Non-pigmented ciliary epithelial cell (primary cell): Measurements from ENCODE around the gene DSN1.

ENCODE experiments used
- DNase-seq: peaks from one replicate; pipeline ENCODE4 v3.0.0-alpha.2; 2010; ENCODE audit warnings: low read depth

Gene DSN1

GRCh38 chr20:36795691-36796090 is 22.1 kb upstream of the DSN1 start:
- no peak for DNase-seq

DNA sequence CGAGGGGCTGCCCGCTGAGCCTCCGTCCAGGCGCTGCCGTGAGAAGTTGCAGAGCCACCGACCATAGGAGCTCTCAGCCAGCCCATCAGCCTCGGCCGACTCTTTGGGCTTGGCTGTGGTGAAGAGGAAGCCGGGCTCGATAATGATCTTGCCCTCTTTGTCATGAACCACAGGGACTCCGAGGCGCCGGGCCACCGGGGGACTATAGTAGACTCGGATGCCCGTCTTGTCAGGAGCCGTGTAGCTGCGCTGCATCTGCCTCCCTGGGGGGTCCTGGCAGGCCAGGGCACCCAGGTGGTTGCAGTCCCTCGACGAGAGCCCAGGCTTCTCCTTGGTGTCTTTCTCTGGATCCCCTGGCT is 20.5 kb upstream of the DSN1 start:
- DNase-seq: no peak

GRCh38 chr20:36793294-36794115 is 19.9 kb upstream of the DSN1 start:
- no peak for DNase-seq

GRCh38 chr20:36792422-36792821 is 18.9 kb upstream of the DSN1 start:
- peak; percentile 60 for DNase-seq

DNA sequence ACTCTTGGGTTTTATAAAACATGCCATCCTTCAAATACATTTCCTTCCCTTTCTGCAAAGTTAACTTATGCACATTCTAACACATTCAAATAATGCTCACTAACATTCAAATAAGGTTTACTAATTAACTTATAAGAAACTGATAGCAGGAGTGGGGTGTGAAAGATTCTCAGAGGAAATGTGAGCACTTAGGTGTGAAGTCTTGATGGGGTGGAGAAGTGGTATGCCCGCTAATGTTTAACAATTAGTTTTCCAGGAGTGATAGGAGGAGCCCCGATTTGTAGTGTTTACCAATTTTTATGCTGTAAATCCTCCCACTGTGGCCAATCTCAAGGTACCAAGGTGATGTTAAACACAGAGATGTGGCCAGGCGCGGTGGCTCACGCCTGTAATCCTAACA is 18.3 kb upstream of the DSN1 start:
- no peak for DNase-seq

GRCh38 chr20:36786663-36787062 is 13.1 kb upstream of the DSN1 start:
- no peak for DNase-seq

DNA sequence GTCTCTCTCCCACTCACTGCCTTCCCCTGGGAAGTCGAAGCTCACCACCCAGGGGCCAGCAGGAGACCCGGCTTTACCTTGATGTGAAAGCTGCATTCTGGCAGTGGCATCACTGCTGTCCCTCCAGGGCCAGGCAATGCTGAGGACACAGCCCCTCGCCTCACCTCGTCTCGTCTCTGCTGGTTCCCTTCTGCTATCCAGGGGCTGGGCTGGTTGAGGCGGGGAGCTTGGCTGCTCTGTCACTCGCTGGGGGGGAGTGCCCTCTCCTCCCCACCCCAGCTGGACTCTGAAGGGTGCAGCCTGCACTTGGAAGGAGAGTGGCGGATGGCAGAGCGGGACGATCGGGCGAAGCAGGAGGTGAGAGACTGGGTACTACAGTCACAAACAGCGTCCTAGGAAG is 12.7 kb upstream of the DSN1 start:
- DNase-seq: no peak

DNA sequence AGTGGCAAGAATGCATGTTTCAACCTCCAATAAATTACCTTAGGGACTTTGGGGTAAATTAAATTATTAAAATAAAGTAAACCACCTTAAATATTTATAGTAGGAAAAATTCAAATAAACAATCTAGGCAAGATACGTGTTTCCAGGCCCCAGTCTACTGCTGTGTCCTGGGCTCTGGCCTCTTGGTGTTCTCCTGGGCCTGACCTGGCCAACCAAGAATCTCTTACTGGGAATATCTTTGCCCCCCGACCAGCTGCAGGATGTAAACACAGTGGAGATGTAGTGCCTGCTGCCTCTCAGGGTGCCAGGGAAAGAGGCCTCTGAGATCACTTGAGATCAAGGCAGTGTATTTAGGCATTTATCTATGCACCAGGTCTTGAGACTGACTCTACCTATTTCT is 11.7 kb upstream of the DSN1 start:
- no peak for DNase-seq

DNA sequence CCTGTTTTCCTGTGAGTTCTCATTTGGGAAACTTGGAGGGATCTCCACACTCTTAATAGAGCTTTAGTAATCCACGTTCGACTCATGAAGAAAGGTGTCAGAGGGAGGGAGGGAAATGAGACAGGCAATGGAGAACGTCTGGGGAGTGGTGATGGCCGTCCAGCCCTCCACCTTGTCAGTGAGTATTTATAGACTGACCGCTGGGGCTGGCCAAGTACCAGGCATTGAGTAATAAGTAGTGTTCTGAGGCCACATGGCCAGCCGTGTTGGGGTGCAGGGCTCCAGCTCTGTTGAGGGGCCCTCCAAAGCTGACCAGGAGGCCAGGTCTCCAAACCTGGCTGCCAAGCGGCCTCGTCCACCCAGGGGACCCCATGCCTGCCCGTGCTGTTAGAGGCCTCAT is 11.3 kb upstream of the DSN1 start:
- no peak for DNase-seq

- no peak for DNase-seq
Measured at GRCh38 chr20:36784116-36784515, 10.6 kb upstream of the DSN1 start.

DNA sequence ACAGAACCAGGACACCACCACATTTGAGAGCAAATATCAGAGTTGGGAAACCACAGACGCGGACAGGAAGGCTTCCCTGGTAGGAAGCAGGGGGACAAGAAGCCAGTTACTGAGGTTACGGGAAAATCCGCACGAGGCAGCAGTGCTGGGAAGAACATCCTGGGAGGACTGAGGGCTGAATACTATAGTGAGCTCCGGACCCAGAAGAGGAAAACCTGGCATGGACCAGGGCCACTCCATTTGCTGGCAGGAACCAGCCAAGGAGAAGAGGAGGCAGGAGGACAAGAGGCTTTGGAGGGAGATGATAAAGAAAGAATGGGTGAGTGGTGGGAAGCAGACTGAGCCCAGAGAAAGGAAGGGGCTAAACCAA is 6.1 kb upstream of the DSN1 start:
- DNase-seq: no peak

DNA sequence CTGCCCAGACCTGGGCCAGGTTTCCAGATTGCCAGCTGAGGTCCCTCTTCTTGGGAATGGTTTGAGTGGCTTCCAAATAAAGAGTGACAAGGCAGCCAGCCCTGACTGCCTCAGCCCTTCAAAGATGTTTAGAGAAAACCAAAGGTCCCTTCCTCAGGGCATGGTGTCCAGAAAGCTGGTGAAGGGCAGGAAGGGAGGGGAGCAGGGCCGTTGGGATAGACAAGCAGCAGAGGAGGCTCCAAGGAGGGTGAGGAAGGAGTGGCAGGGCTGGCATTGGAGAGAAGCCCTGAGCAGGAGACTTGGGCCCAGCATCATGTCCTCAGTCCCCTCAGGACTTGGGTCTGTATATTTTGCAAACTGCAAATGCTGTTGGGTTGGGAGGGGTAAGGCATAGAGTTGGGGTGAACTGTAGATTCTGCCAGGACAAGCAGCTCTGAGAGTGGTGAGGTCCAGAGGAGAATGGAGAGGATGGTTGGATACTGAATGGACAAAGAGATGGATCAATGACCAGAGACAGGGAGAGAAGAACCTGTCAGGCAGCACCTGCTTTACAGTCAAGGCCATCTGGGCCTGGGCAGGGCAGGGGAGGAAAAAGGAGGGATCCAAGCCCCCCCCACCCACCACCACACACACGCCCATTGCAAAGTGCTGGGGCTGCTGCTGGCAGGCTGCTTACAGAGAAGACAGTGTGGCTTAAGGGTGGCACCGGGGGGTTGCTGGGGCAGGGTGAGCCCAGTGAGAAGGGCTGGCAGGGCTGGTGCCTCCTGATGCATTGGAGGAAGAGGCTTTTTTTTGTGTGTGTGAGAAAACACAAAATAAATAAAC is 5.5 kb upstream of the DSN1 start:
- no peak for DNase-seq

- no peak for DNase-seq
Measured at GRCh38 chr20:36777576-36777975, 4.0 kb upstream of the DSN1 start.

DNA sequence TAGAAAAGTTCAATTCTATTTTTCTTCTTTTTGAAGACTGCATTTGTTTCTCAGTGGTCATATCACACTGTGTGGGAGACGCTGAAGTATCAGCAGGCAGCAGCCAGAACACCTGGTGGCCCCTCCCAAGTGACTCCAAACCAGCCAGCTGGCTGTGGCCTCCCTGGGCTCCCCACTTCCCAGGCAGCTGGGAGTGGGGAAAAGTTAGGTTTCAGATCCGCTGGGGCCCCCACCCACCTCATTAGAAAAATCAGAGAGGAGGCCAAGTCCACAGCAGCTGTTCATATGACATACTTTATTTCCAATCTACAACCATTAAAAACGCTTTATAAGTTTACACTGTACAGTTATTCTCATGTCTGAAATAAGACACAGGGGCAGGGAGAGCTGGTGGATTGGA is 3.6 kb upstream of the DSN1 start:
- DNase-seq: no peak

DNA sequence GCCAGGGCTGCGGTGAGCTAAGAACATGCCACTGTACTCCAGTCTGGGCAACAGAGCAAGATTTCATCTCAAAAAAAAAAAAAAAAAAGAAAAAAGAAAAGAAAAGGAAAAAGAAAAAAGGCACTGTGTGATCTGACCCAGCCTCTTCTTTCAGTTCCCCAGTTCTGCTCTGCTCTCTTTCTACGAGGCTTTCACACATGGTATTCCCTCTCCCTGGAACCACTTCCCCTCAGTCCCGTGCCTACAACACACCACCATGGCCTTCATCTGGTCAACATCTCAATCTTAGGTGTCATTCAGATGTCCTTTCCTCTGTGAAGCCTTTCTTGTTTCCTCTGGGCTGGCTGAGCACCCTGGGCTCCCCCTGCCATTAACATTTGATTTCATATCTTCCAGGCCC is 2.3 kb upstream of the DSN1 start:
- no peak for DNase-seq

- DNase-seq: no peak
Measured at GRCh38 chr20:36775196-36775595, 1.6 kb upstream of the DSN1 start.

GRCh38 chr20:36773107-36773596 is 411 bp downstream of the DSN1 start:
- DNase-seq: no peak

- no peak for DNase-seq
Measured at GRCh38 chr20:36770680-36771079, 2.9 kb downstream of the DSN1 start.

DNA sequence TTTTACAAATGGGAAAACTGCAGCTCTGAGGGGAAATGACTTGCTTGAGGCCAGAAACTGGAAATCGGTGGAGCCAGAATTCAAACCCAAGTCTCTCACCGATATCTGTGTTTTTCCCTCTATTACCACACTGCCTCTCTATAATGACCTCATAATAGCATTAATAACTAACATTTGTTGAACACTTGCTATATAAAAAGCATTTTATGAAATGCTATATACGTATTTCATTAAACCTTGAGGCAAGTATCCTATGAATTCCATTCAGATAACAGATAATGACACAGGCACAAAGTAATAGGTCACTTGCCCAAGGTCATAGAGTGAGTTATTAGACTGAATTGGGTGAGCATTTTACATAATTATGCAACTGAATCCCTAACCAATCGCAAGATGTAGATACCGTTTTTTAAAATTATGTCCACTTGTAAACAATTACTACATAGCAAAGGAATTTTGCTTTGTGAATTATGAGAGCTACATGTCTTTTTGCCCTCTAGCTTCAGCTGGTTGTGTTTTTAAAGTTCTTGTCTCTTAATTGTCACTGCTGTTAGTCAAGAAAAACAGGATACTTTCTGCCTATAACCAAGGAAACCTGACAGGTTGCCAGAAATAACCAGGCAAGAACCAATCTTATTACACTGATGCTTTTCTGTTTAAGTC is 4.7 kb downstream of the DSN1 start:
- DNase-seq: no peak

DNA sequence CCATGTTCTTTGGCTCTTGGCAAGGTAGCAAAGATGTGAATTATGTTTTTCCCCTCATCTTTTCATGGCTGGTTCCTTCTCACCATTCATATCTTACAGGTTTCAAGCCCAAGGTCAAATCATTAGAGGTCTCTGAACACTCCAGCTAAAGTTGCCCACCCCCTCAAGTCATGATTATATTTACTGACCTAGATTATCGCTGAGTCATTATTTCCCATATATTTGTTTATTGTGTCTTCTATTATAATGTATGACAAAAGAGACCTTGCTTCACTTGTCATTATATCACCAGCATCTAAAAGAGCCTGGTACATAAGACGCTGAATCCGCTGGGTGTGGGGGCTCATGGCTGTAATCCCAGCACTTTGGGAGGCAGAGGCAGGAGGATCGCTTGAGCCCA is 12.4 kb downstream of the DSN1 start:
- DNase-seq: no peak

GRCh38 chr20:36760647-36761046 is 12.9 kb downstream of the DSN1 start:
- DNase-seq: no peak

DNA sequence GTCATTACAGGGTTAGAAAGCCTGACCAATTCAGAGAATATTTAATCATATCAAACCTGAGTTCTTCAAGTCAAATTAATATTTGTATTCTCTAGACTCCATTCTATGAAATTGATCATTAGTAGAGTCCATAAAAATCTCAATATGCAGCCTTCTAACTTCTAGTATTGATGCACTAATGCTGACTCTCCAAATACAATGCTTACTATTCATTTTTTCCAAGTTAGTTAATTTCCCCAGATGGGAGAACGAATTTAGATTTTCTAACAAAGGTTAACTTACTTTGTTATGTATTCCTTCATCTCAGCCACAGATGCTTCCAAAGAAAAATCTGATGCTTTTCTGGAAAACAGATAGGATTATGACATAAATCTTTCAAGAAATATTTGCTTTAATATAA is 15.3 kb downstream of the DSN1 start:
- no peak for DNase-seq

DNA sequence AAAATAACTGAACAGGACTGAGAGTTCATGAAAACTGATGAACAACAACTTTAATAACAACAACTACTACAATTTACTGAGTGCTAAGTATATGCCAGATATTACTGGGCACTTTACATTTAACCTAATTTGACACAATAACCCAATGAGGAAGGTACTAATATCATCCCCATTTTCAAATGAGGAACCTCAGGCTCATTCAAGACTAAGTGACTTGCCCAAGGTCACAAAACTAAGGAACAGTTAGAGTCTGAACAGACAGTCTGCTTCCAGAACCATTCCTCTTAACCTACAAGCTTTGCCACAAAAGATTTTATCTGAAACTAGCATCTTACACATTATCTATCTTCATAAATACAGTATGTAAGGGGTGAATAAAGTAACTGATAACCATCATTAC is 17.1 kb downstream of the DSN1 start:
- no peak for DNase-seq
